Caco-2 (cell line): ENCODE data around the gene MMAB. TPM values are rescaled to one million over a fixed set of nuclear protein-coding genes. Genes with fewer than 3 reads are reported as not detected.

Experiments used
- BruUV-seq: library from RNA; stranded (reverse); fragments of 400-500 nt; replicated peaks from 2 replicates; lab custom pipeline; 2021; lab: Mats Ljungman, UMichigan
- CTCF ChIA-PET: fragments of 300-600 bp; sonication (Branson Sonifier 250); formaldehyde crosslinking; loops from one replicate; lab custom pipeline; 2022; ENCODE audit warnings: antibody characterized with exemption; lab: Charles Lee
- POLR2A ChIA-PET: fragments of 300-600 bp; sonication (Branson Sonifier 250); formaldehyde crosslinking; loops from one replicate; lab custom pipeline; 2022; ENCODE audit warnings: antibody characterized with exemption; lab: Charles Lee
- DNase-seq, 2 experiments: peaks; one replicate each; pipeline versions ENCODE4 v3.0.0 to v3.0.0-alpha.2; 2020 to 2022
- H3K27me3 ChIP-seq: replicated peaks from 2 replicates; pipeline ENCODE4 v1.6.0; 2011; ENCODE audit warnings: low read length; ENCODE audit not compliant: control insufficient read depth, insufficient read depth
- H3K36me3 ChIP-seq: 2 replicates; pipeline ENCODE4 v1.5.1; 2011; ENCODE audit warnings: low read length; ENCODE audit not compliant: control insufficient read depth, insufficient read depth
- H3K4me1 ChIP-seq: fragments of 250-450 bp; sonication (Bioruptor Pico); 2 replicates; pipeline ENCODE4 v1.5.1; 2020; ENCODE audit warnings: mild to moderate bottlenecking
- H3K4me3 ChIP-seq: 2 replicates; pipeline ENCODE4 v1.5.1; 2011; ENCODE audit warnings: low read depth, mild to moderate bottlenecking, control low read depth, low read length
- H3K9me3 ChIP-seq: fragments of 250-450 bp; sonication (Bioruptor Pico); 2 replicates; pipeline ENCODE4 v1.5.1; 2020; ENCODE audit warnings: mild to moderate bottlenecking, moderate library complexity
- H3K27ac Mint-ChIP-seq: one replicate; pipeline ENCODE4 v1.8.0; 2022; ENCODE audit warnings: mixed read lengths; ENCODE audit not compliant: unreplicated experiment
- H3K27me3 Mint-ChIP-seq: one replicate; pipeline ENCODE4 v1.8.0; 2022; ENCODE audit warnings: mixed read lengths; ENCODE audit not compliant: insufficient read depth, unreplicated experiment
- H3K36me3 Mint-ChIP-seq: one replicate; pipeline ENCODE4 v1.8.0; 2022; ENCODE audit warnings: mild to moderate bottlenecking, mixed read lengths; ENCODE audit not compliant: insufficient read depth, unreplicated experiment
- H3K4me1 Mint-ChIP-seq: one replicate; pipeline ENCODE4 v1.8.0; 2022; ENCODE audit warnings: low read depth, mixed read lengths; ENCODE audit not compliant: unreplicated experiment
- H3K4me3 Mint-ChIP-seq: one replicate; pipeline ENCODE4 v1.8.0; 2022; ENCODE audit warnings: mild to moderate bottlenecking, moderate library complexity, mixed read lengths; ENCODE audit not compliant: unreplicated experiment
- H3K9me3 Mint-ChIP-seq: one replicate; pipeline ENCODE4 v1.8.0; 2022; ENCODE audit warnings: mixed read lengths; ENCODE audit not compliant: unreplicated experiment
- CTCF ChIP-seq, 2 experiments: fragments of 200-600 bp in 1 of 2; IDR thresholded peaks; 1 replicate in 1 of 2; 2 replicates in 1 of 2; pipeline versions ENCODE4 v1.5.1 to v1.8.0; 2011 to 2022; ENCODE audit warnings: antibody characterized with exemption in 1 of 2, control low read depth in 1 of 2, inconsistent platforms in 1 of 2, low read depth in 1 of 2, low read length in 1 of 2, mild to moderate bottlenecking in 1 of 2, moderate library complexity in 1 of 2; ENCODE audit not compliant: insufficient read depth in 1 of 2, severe bottlenecking in 1 of 2, unreplicated experiment in 1 of 2
- intact Hi-C: fragments of 100-400 bp; cut with micrococcal nuclease; formaldehyde crosslinking; loops from one replicate; pipeline ENCODE4 v1.10.0; 2022; ENCODE audit not compliant: unreplicated experiment
- total RNA-seq: library from RNA; stranded (reverse); gene quantifications from 2 replicates; pipeline ENCODE4 v1.2.3, GENCODE V29; 2022

The MMAB gene
- total RNA-seq, 1 experiment from 2014 or later = 48.9 TPM

DNA sequence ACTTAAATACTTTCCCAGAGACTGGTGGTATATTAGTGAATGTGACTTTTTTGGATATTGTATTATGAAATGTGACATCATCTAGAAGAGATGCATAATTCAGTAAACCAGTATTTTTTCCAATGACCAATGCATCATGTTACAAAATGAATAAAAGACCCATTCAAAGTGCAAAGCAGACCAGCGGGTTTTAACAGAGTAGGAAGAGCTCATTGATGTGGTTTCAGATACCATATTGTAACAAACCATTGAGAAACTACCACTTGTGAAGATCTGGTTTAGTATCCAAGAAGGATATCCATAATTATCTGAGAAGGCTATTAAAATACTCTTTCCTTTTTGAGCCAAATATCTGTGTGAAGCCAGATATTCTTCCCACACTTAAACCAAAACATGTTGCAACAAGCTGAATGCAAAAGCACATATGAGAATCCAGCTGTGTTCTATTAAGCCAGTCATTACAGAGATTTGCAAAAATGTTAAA is 47.9 kb upstream of the MMAB start:
- H3K4me3 Mint-ChIP-seq = no peak overlapping the region
- no peaks in the 10 kb centered on the region for H3K36me3 Mint-ChIP-seq
- H3K36me3 ChIP-seq = no peaks in the 10 kb centered on the region
- no peak for DNase-seq
- H3K9me3 Mint-ChIP-seq = no peaks in the 10 kb centered on the region
- H3K27me3 Mint-ChIP-seq = no peaks in the 10 kb centered on the region
- ChIA-PET POLR2A (interaction anchor here (0.6 kb wide), 1 partner anchor 514 kb away, joined by 7 read pairs; no protein-coding TSS in a partner anchor), CTCF (no interaction called here)
- intact Hi-C loops = no loop called here
- peaks cover 8% of the 10 kb centered on the region for H3K4me1 Mint-ChIP-seq
- no peaks in the 10 kb centered on the region for H3K9me3 ChIP-seq
- H3K27ac Mint-ChIP-seq = no peak overlapping the region
- no peaks in the 10 kb centered on the region for H3K27me3 ChIP-seq
- BruUV-seq = no TSS peak
- no peak for TF ChIP-seq CTCF (IDR thresholded peaks at IDR 0.05; ENCODE audit: insufficient read depth in 1 of 2, low read depth in 1 of 2, low read length in 1 of 2, severe bottlenecking in 1 of 2, unreplicated experiment in 1 of 2)
- no peaks in the 10 kb centered on the region for H3K4me1 ChIP-seq
- H3K4me3 ChIP-seq = no peak overlapping the region

GRCh38 chr12:109619002-109619604 is 45.8 kb upstream of the MMAB start:
- Histone ChIP-seq H3K9me3 (no peaks in the 10 kb centered on the region), H3K4me1 (no peaks in the 10 kb centered on the region), H3K4me3 (no peak overlapping the region), H3K27me3 (no peaks in the 10 kb centered on the region), H3K36me3 (no peaks in the 10 kb centered on the region)
- Mint-ChIP-seq H3K36me3 (no peaks in the 10 kb centered on the region), H3K9me3 (no peaks in the 10 kb centered on the region), H3K27me3 (no peaks in the 10 kb centered on the region), H3K4me1 (no peaks in the 10 kb centered on the region), H3K27ac (no peak overlapping the region), H3K4me3 (no peak overlapping the region)
- no peak for DNase-seq
- intact Hi-C loops = no loop called here
- POLR2A ChIA-PET = no interaction called here
- no peak for TF ChIP-seq CTCF (IDR thresholded peaks at IDR 0.05; ENCODE audit: insufficient read depth in 1 of 2, low read depth in 1 of 2, low read length in 1 of 2, severe bottlenecking in 1 of 2, unreplicated experiment in 1 of 2)
- no TSS peak for BruUV-seq
- CTCF ChIA-PET = no interaction called here

DNA sequence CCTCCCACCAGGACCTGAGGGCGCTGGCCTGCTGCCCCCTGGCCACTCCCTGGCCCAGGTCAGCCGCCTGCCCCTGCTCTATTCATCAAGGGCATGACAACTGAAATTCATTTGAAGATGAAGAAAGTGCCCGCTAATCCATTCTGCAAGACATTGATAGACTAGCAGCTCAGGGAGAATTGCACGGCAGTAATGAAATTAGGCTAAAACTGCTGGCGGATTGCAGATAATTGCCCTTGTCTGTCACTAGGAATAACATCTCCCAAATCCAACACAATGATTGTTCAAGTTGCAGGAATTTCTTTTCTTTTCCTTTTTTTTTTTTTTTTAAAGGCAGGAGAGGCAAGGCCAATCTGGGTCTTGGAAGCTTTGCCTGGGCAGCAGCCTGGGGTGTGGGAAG is 44.8 kb upstream of the MMAB start:
- no peaks in the 10 kb centered on the region for H3K9me3 Mint-ChIP-seq
- no peak overlapping the region for H3K27ac Mint-ChIP-seq
- Histone ChIP-seq H3K9me3 (no peaks in the 10 kb centered on the region), H3K27me3 (no peaks in the 10 kb centered on the region), H3K4me3 (no peak overlapping the region), H3K36me3 (no peaks in the 10 kb centered on the region), H3K4me1 (no peaks in the 10 kb centered on the region)
- ChIA-PET POLR2A (interaction anchor here (0.5 kb wide), 1 partner anchor 91 kb away, joined by 3 read pairs; no protein-coding TSS in a partner anchor), CTCF (no interaction called here)
- no TSS peak for BruUV-seq
- no peaks in the 10 kb centered on the region for H3K27me3 Mint-ChIP-seq
- no peak for TF ChIP-seq CTCF (IDR thresholded peaks at IDR 0.05; ENCODE audit: insufficient read depth in 1 of 2, low read depth in 1 of 2, low read length in 1 of 2, severe bottlenecking in 1 of 2, unreplicated experiment in 1 of 2)
- no peak for DNase-seq
- H3K36me3 Mint-ChIP-seq = no peaks in the 10 kb centered on the region
- no peak overlapping the region for H3K4me3 Mint-ChIP-seq
- H3K4me1 Mint-ChIP-seq = no peaks in the 10 kb centered on the region
- intact Hi-C loops = no loop called here
